NCI-H2196 treated with DMSO at 0.1 percent for 48 hours (cell line): ENCODE measurements around the gene SYT7.

Experiments
- DNase-seq: peaks from one replicate; lab custom pipeline; 2025; ENCODE audit not compliant: unreplicated experiment; lab: John Stamatoyannopoulos, UW

SYT7 gene

DNA sequence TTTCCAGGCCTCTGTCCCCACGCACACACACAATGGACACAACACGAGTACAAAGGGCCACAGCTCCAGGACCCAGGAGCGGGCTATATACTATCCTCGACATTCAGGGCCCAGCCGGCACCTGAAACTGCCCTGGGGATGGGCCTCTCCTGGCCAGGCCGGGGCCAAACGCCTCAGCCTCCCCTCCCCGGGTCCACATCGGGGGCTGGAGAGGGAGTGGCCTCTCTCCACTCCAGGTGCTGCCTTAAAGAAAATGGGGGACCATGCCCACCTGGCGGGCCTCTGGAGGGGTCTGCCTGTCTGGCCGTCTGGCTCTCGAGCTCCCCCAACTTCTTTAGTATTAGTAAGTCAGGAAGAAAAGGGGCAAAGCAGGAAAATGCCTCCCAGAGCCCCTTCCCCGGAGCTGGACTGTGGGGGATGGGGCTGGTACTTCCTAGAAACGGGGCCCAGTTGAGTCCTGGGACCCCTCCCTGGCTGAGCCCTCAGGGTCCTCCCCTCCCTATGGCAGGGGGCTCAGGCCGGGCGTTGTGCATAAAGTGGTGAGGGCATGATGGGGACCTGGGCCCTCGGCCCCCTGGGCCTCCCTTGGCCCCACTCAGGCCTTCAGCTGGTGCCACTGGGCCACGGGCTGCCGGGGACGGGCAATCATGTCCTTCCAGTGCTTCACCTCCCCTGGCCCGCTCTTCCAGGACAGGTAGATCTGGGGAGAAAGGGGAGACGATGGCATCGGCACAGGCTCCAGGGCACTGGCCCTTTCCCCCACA is 62.7 kb downstream of the SYT7 start:
- DNase-seq = no peak

DNA sequence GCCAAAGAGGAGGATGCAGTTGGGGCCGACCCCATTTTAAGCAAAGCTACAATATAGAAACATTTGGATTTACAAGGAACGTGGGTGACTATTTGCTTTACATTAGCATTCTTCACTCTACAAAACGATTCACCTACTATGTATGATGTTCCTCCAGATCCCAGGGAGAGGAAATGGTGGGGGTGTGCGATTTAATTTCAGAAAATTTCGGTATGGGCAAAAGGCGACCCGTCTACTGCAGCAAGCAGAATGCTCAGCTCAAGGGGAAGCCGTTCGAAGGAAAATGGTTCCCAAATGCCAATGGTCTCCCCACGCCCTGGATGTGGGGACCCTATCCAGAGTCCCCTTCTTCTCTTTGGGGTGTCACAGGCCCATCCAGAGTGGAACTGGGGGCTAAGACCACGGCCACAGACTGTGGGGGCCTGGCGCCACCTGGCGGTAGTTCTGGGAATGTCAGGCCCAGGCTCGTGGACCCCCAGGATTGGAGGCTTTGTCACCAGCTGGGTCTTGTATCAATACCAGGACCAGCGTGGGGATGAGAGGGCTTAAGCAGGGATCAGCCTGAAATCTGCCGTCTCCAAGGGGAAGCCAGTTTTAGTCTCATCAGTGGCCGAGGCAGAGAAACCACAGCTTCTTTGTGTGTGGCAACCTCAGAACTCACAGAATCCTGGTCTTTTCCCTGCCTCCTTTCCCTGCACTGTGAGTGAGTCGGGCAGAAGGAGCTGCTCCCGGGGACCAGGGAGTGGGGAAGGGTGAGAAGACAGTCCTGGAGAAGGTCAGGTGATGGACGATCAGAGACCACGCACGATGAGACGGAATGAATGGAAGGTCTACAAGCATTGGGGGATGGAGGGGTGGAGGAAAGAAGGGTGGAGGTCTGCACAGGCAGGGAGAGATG is 64.0 kb downstream of the SYT7 start:
- no peak for DNase-seq

- no peak for DNase-seq
Measured at GRCh38 chr11:61516191-61516590, 64.7 kb downstream of the SYT7 start.

DNA sequence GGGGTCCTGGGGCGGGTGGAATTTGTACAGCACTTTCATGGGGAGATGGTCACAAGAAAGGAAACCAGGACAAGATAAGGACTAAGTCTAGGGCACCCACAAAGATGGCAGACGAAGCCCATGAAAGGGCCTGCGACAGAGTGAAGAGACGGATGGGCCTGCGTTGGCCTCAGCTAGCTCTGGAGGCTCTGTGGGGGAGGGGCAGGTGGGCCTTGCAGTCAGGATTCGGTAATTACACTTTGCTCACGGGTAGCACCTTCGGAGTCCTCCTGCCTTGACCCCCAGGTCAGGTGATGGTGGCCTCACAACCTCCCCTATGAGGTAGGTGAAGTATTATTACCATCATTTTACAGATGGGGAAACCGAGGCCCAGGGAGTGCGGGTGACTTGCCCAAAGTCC is 65.2 kb downstream of the SYT7 start:
- no peak for DNase-seq

- DNase-seq = no peak
Measured at GRCh38 chr11:61514050-61514917, 66.6 kb downstream of the SYT7 start.

DNA sequence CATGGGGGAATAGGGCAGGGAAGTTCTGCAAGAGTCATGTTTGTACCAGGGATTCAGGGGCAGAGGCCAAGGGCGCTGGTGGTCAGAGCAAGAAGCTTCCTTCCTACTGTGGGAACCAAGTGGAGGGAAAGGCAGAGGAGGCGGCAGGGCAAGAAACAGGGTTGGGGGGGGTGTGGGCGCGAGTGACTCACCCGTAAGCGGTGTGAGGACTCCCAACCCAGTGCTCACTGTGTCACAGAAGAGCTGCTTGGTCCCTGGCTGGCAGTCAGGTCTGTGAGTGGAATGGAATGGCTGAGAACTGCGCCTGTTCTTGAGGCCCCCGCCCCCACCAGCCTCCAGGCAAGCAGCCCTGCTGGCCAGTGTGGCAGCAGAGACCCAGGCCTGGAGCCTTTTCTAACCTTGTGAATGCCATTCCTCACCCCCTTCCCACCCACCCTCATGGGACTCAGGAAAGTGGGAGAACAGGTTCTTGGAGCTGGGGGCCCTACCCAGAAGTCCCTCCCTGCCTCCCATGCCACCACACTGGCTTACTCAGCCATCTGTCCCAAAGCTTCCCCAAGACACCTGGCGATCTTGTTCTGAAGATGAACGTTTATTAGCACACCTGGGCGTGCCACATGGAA is 67.6 kb downstream of the SYT7 start:
- DNase-seq = no peak

- no peak for DNase-seq
Measured at GRCh38 chr11:61512435-61512834, 68.4 kb downstream of the SYT7 start.

- no peak for DNase-seq
Measured at GRCh38 chr11:61511383-61511782, 69.5 kb downstream of the SYT7 start.

DNA sequence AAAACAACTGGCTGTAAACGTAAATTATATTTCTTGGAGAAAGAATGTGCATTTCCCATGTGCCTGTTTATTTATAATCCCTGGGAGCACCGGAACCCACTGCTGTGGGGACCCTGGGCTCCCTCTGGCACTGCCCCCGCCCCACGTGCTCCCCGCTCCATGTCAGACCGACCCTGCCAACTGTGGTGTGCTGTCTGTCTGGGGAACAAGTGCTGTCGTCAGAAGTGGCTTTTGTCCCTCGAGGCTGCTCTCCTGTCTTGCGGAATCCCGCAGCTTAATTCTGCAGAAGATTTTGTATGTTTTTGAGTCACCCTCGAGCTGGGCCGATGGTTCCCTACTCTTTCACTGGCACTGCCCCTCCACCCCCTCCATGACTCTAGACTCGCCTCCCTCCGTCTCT is 69.9 kb downstream of the SYT7 start:
- DNase-seq = no peak

DNA sequence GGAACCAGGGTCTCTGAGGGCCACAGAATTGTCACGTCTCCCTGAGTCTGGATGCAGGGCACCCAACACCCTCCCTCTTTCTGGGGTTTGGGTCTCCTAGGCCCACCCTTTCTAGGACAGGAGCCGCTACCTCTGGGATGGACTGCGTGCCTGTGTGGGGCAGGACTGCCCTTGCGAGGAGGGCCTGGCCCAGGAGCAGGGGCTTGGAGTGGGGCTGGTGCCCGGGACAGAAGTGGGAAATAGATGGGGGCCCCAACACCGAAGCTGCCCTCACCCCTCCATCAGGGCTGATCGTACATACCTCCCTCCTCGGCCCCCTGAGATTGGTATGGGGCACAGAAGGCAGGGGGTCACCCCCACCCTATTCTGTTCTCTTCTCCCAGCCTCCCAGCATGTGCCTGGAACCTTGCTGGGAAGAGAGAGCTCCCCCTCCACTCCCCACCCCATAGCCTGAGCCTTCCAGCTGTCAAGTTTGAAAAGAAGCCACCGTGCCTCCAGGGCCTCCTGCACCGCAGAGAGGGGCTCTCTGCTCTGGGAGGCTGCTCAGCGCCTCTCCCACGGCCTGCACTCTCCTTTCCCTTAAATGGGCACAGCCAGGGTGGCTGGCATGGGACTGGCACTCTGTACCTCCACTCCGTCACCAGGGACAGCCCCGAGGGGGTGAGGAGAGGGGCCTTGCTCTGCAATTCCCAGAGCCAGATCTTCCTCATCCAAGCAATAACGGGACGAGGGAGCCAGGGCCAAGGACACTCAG is 70.5 kb downstream of the SYT7 start:
- no peak for DNase-seq

DNA sequence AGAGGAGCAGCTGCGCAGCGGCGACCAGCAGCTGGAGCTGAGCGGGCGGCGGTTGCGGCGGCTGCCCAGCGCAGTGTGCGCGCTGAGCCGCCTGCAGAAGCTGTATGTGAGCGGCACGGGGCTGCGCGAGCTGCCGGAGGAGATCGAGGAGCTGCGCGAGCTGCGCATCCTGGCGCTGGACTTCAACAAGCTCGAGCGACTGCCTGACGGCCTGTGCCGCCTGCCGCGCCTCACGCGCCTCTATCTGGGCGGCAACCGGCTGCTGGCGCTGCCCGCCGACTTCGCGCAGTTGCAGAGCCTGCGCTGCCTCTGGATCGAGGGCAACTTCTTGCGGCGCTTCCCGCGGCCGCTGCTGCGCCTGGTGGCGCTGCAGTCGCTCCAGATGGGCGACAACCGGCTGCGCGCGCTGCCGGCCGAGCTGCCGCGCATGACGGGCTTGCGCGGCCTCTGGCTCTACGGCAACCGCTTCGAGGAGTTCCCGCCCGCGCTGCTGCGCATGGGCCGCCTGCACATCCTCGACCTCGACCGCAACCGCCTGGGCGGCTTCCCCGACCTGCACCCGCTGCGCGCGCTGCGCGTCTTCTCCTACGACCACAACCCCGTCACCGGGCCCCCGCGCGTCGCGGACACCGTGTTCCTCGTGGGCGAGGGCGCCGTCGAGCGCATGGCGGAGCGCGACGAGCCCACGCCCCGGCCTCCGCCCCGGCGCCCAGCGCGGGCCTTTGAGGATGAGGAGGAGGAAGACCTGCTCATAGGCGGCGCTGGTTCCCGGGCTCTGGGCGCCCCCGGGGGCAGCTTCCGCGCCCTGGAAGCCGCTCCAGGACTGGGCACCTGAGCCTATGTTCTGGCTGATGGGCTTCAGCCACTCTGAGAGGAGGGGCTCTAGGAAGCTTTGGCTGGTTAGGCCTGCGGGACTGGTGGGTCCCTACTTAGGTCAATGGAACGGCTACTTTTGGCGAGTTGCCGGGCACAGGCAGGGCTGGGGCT is 71.5 kb downstream of the SYT7 start:
- DNase-seq = peak; percentile 69

DNA sequence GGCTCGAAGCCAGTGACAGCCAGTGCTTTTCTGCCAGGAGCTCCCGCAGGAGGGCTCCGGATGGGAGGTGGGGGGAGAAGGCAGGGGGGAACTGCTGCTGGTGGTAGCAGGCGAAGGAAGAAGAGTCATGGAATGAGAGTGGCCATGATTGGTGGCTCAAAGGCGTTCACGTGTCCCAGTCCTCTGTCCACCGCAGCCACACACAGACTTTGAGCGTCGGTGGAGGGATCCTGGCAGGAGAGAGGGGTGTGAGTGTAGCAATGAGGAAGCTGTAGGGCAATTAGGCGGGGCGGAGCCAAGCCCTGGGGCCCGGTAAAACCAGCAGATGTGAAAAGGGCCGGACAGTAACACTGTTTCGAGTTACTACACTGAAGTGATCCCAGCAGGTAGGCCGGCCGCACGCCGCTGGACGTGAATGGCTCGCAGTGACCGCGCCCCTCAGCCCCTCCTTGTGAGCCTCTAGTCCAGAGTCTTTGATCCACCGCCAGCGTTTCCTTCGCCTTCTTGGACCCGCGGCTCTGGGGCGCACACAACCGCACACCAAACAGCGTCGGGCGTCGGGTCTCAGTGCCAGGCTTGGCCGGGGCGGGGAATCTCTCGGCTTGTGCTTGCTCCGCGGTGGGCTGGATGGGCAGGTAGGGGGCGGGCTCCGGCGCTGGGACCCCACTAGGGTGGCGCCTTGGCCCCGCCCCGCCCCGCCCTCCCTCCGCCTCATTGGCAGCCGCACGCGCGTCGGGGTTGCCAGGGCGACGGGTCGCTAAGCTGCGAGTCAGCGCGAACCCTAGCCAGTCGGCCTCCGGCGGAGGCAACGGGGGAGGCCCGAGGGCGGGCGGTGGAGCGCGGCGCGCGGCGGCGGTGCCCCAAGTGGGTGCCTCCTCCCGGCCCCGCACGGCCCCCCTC is 72.7 kb downstream of the SYT7 start, which contains the start of gene LRRC10B:
Gene LRRC10B (plus strand): TSS at position 788 of the 900 bp plus-strand sequence. CDS start 250 bp downstream, outside the sequence.
- peak; percentile 73 for DNase-seq

- no peak for DNase-seq
Measured at GRCh38 chr11:61507012-61507768, 73.7 kb downstream of the SYT7 start.

DNA sequence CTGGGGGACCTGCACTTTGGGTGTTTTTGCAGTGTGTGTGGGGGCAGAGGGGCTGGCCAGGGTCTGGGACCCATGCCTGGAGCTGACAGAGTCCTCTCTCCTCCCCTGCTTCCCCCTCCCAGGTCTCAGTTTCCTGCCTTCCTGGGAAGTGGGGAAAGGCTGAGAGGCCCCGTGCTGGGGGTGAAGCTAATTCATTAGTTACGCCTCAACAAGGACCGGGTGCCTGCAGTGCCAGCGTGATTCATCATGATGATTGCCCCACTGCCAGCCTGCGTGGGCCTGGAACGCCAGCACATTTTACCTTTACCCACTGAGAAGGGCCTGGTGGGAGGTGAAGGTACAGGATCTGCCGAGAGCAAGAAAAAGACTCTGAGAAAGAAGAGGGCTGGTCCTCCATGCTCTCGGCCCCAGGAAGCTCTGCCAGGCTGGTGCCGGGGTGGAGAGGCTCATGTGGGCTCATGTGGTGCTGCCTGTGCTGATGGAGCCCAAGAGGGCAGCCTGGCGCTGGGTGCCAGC is 75.2 kb downstream of the SYT7 start:
- DNase-seq = no peak

- no peak for DNase-seq
Measured at GRCh38 chr11:61505106-61505505, 75.8 kb downstream of the SYT7 start.

DNA sequence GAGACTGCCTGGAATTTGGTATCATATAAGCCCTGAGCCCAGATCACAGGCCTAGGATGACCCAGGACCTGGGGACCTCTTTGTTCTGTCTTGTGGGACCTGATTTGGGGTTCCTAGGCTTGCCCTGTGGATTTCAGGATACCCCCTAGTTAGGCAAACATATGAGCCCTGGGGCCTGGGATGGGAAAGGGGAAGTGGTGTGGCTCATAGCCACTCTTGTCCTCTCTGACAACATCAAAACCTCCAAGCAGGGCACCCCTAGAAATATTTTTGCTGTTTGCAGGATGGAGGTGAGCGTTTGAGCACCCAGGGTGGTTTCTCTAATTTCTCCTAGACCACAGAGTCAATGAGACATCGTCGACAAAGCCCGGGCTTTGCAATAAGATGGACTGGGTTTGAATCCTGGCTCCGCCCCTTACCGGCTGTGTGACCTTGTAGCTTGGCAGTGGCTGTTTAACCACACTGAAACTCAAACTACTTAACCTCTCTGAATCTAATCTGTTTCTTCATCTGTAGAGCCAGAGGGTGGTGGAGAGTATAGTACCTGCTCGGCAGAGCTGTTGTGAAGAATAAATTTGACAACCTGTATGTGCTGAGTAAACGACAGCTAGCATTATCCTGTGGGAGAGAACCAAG is 77.6 kb downstream of the SYT7 start:
- DNase-seq = no peak
